Body of pancreas (tissue), 4 donors: ENCODE data around the gene LCMT1.

Experiments used
- CTCF ChIP-seq, 7 experiments: fragments of 450-650 bp in 4 of 7; fragments of 200-600 bp in 3 of 7; sonication (generic) in 3 of 7; IDR thresholded peaks; one replicate each; pipeline ENCODE4 v1.5.1; 2016 to 2019; ENCODE audit warnings: antibody characterized with exemption in 7 of 7
- POLR2A ChIP-seq, 3 donors: fragments of 450-650 bp; IDR thresholded peaks; one replicate each; pipeline ENCODE4 v1.6.1; 2016; ENCODE audit warnings: antibody characterized with exemption in 3 of 3, mild to moderate bottlenecking in 2 of 3

- peak in 3 of 7 experiments; percentile 22 to 40 (median 39) for TF ChIP-seq CTCF (IDR thresholded peaks at IDR 0.05)
- TF ChIP-seq POLR2A (IDR thresholded peaks at IDR 0.05), result peak; percentile 82 to 94 (median 90)
These were observed 4.7 kb upstream of the LCMT1 start for GRCh38 chr16:25106567-25107465.
